ENCODE measurements around the gene C5orf58. TPM values are rescaled to one million over a fixed set of nuclear protein-coding genes. Genes with fewer than 3 reads are reported as not detected.

The C5orf58 gene
- total and polyA plus RNA-seq, 2 donors (not counting 1 experiment from before 2014, with no cell fraction given): not detected

GRCh38 chr5:170206216-170206615 lies 26.6 kb upstream of the C5orf58 start:
- peaks cover 37% of the 10 kb centered on the region for H3K27me3 Mint-ChIP-seq
- no peak overlapping the region for H3K27ac ChIP-seq (ENCODE audit: low read length in 2 of 2)
- ChIA-PET POLR2A (no interaction called here), CTCF (no interaction called here)
- no peaks in the 10 kb centered on the region for H4K20me1 ChIP-seq (ENCODE audit: control insufficient read depth, insufficient read depth, low read length, poor library complexity, severe bottlenecking)
- intact Hi-C loops (cut with micrococcal nuclease): loop anchor here (5.0 kb wide), 1 partner anchor 104 kb away; no protein-coding TSS in a partner anchor
- no peak overlapping the region for H3K4me3 Mint-ChIP-seq
- H3K9me3 Mint-ChIP-seq (ENCODE audit: insufficient read depth): no peaks in the 10 kb centered on the region
- H3K27me3 ChIP-seq (replicated peaks in 1 of 4; ENCODE audit: control extremely low read depth in 1 of 4, control insufficient read depth in 3 of 4, insufficient read depth in 4 of 4, low read length in 3 of 4): peaks cover 0 to 5% (median 0%) of the 10 kb centered on the region in 4 experiments
- ATAC-seq (ENCODE audit: low read depth) (no peak), DNase-seq (no peak)
- no peak overlapping the region for H2AFZ ChIP-seq (ENCODE audit: insufficient read depth, low read depth, low read length, poor library complexity, severe bottlenecking)
- H3K79me2 ChIP-seq (ENCODE audit: control insufficient read depth, insufficient read depth, low read length): no peaks in the 10 kb centered on the region
- H3K9me3 ChIP-seq (ENCODE audit: control extremely low read depth in 1 of 3, control insufficient read depth in 2 of 3, insufficient read depth in 1 of 3, low read length in 2 of 3): no peaks in the 10 kb centered on the region
- no peak overlapping the region for H3K27ac Mint-ChIP-seq
- H3K4me2 ChIP-seq (replicated peaks; ENCODE audit: low read depth, low read length, poor library complexity, severe bottlenecking): no peak overlapping the region
- TF ChIP-seq CTCF (IDR thresholded peaks at IDR 0.05) (no peak), EZH2 (IDR thresholded peaks at IDR 0.05; ENCODE audit: borderline replicate concordance, insufficient read depth, low read depth, low read length, poor library complexity, severe bottlenecking) (no peak)
- H3K4me1 ChIP-seq (ENCODE audit: control insufficient read depth in 2 of 2, insufficient read depth in 2 of 2, low read length in 2 of 2): no peaks in the 10 kb centered on the region
- H3K4me1 Mint-ChIP-seq: no peaks in the 10 kb centered on the region
- H3K36me3 ChIP-seq (replicated peaks in 1 of 2; ENCODE audit: control extremely low read depth in 1 of 2, control insufficient read depth in 1 of 2, extremely low read depth in 1 of 2, insufficient read depth in 2 of 2, low read length in 1 of 2): no peaks in the 10 kb centered on the region
- WGBS (ENCODE audit: insufficient coverage): no CpG with 5 or more reads among the region's 3 CpGs
- no peak overlapping the region for H3K4me3 ChIP-seq (ENCODE audit: control extremely low read depth in 1 of 5, extremely low read depth in 1 of 5, insufficient read depth in 1 of 5, low read depth in 2 of 5, low read length in 4 of 5)
- no peak overlapping the region for H3K9ac ChIP-seq (ENCODE audit: low read length)

- WGBS (ENCODE audit: insufficient coverage): 100% methylated on average over 4 of the region's 8 CpGs
- Mint-ChIP-seq H3K4me3 (no peak overlapping the region), H3K27ac (no peak overlapping the region), H3K9me3 (ENCODE audit: insufficient read depth) (no peaks in the 10 kb centered on the region), H3K27me3 (peaks cover 40% of the 10 kb centered on the region), H3K4me1 (no peaks in the 10 kb centered on the region)
- CTCF ChIA-PET: no interaction called here
- no peak overlapping the region for H3K27ac ChIP-seq (ENCODE audit: low read length in 2 of 2)
- no peak overlapping the region for H2AFZ ChIP-seq (ENCODE audit: insufficient read depth, low read depth, low read length, poor library complexity, severe bottlenecking)
- H3K9ac ChIP-seq (ENCODE audit: low read length): no peak overlapping the region
- no peaks in the 10 kb centered on the region for H3K79me2 ChIP-seq (ENCODE audit: control insufficient read depth, insufficient read depth, low read length)
- no peak overlapping the region for H3K4me2 ChIP-seq (replicated peaks; ENCODE audit: low read depth, low read length, poor library complexity, severe bottlenecking)
- peaks cover 0 to 6% (median 0%) of the 10 kb centered on the region in 4 experiments for H3K27me3 ChIP-seq (replicated peaks in 1 of 4; ENCODE audit: control extremely low read depth in 1 of 4, control insufficient read depth in 3 of 4, insufficient read depth in 4 of 4, low read length in 3 of 4)
- no peak for TF ChIP-seq EZH2 (IDR thresholded peaks at IDR 0.05; ENCODE audit: borderline replicate concordance, insufficient read depth, low read depth, low read length, poor library complexity, severe bottlenecking)
- TF ChIP-seq CTCF (IDR thresholded peaks at IDR 0.05): no peak
- no peaks in the 10 kb centered on the region for H3K9me3 ChIP-seq (ENCODE audit: control extremely low read depth in 1 of 3, control insufficient read depth in 2 of 3, insufficient read depth in 1 of 3, low read length in 2 of 3)
- H3K36me3 ChIP-seq (replicated peaks in 1 of 2; ENCODE audit: control extremely low read depth in 1 of 2, control insufficient read depth in 1 of 2, extremely low read depth in 1 of 2, insufficient read depth in 2 of 2, low read length in 1 of 2): no peaks in the 10 kb centered on the region
- intact Hi-C loops (cut with micrococcal nuclease): loop anchor here (5.0 kb wide), 1 partner anchor 105 kb away; no protein-coding TSS in a partner anchor
- ATAC-seq (ENCODE audit: low read depth) (no peak), DNase-seq (no peak)
- H3K4me1 ChIP-seq (ENCODE audit: control insufficient read depth in 2 of 2, insufficient read depth in 2 of 2, low read length in 2 of 2): no peaks in the 10 kb centered on the region
- POLR2A ChIA-PET: no interaction called here
- no peak overlapping the region for H3K4me3 ChIP-seq (ENCODE audit: control extremely low read depth in 1 of 5, extremely low read depth in 1 of 5, insufficient read depth in 1 of 5, low read depth in 2 of 5, low read length in 4 of 5)
- H4K20me1 ChIP-seq (ENCODE audit: control insufficient read depth, insufficient read depth, low read length, poor library complexity, severe bottlenecking): no peaks in the 10 kb centered on the region
Observed at GRCh38 chr5:170206958-170207357, 25.8 kb upstream of the C5orf58 start.

Measured in B cell (primary cell).